ENCODE measurements around the gene KDM4B. TPM values are rescaled to one million over a fixed set of nuclear protein-coding genes. Genes with fewer than 3 reads are reported as not detected.

Gene KDM4B
- 10 to 100 TPM; 27.8 to 38.5 TPM for total RNA-seq
- polyA plus RNA-seq (2013, experiment 1 of 2), result 38.5 TPM
- polyA plus RNA-seq (2013, experiment 2 of 2), result 33.4 TPM
- long read RNA-seq, experiment 1, partial matches to known transcripts, result 7 of 8 reads
- long read RNA-seq, experiment 1, other reads (novel, unspliced or antisense), result 1 of 8 reads
- long read RNA-seq, experiment 2, full-length matches to known transcripts, result 29 of 54 reads
- long read RNA-seq, experiment 2, partial matches to known transcripts, result 15 of 54 reads
- long read RNA-seq, experiment 2, other reads (novel, unspliced or antisense), result 10 of 54 reads
- long read RNA-seq, experiment 3, partial matches to known transcripts, result 4 of 7 reads
- long read RNA-seq, experiment 3, other reads (novel, unspliced or antisense), result 3 of 7 reads
- long read RNA-seq, experiment 4, result 0 reads

DNA sequence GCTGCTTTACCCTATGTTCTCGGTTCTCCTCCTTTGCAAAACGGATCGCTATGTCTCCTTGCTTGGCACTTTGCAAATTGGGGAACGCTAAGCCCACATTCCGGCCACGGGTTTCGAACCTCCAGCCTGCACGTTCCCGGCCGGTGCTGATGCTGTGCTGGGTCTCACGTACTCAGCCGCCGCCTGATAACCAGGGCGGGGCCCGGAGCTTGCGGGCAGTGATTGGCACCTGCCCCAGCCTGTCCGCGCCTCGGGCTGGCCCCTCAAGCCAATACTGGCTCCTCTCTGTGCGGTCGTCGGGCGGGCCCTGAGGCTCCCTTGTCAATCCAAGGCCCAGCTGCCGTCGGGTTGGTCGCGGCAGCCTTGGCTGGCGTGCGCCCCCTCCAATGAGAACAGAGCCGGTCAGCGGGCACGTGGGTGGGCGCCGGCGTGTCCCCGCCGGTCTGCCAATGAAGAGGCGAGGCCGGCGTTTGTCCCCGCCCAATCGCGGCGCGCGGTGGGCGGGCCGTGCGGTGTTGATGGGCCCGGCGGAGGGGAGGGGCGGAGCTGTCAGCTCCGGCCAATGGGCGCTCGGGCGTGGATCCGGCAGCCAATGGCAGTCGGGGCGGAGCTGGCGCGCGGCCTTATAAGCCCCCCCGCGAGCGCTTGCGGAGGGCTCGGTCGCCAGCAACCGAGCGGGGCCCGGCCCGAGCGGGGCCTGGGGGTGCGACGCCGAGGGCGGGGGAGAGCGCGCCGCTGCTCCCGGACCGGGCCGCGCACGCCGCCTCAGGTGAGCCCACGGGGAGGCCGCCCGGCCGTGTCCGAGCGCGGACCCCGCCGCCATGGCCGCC, at the start of gene KDM4B:
TSS of gene KDM4B (plus strand) at position 652 of the 830 bp plus-strand sequence. CDS start 63,778 bp downstream, outside the sequence.
- Mint-ChIP-seq H3K9me3 (peaks cover under 1% of the 10 kb centered on the region), H3K4me3 (peak within 1 kb of the TSS; percentile 90), H3K27me3 (ENCODE audit: insufficient read depth) (no peaks in the 10 kb centered on the region), H3K4me1 (peaks cover 22% of the 10 kb centered on the region), H3K36me3 (ENCODE audit: low read depth) (peaks cover 11% of the 10 kb centered on the region), H3K27ac (peak within 1 kb of the TSS; percentile 84)
- H3K4me1 ChIP-seq (ENCODE audit: control insufficient read depth, insufficient read depth, low read length), result no peaks in the 10 kb centered on the region
- TF ChIP-seq, protein P1, sequence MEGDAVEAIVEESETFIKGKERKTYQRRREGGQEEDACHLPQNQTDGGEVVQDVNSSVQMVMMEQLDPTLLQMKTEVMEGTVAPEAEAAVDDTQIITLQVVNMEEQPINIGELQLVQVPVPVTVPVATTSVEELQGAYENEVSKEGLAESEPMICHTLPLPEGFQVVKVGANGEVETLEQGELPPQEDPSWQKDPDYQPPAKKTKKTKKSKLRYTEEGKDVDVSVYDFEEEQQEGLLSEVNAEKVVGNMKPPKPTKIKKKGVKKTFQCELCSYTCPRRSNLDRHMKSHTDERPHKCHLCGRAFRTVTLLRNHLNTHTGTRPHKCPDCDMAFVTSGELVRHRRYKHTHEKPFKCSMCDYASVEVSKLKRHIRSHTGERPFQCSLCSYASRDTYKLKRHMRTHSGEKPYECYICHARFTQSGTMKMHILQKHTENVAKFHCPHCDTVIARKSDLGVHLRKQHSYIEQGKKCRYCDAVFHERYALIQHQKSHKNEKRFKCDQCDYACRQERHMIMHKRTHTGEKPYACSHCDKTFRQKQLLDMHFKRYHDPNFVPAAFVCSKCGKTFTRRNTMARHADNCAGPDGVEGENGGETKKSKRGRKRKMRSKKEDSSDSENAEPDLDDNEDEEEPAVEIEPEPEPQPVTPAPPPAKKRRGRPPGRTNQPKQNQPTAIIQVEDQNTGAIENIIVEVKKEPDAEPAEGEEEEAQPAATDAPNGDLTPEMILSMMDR (conservative IDR thresholded peaks at IDR 0.05), result no peak
- H3K4me3 ChIP-seq (ENCODE audit: low read length), result peak within 1 kb of the TSS; percentile 86
- no peak within 1 kb of the TSS for H3K27ac ChIP-seq (ENCODE audit: low read depth, low read length)
- peak; percentile 100 for DNase-seq
- no peaks in the 10 kb centered on the region for H3K9me3 ChIP-seq (ENCODE audit: control insufficient read depth, low read length)
- 1 to 2% methylated on average over 14 to 96 of the region's 96 CpGs for WGBS, 2 experiments (ENCODE audit: insufficient coverage in 1 of 2, insufficient read length in 1 of 2)
- peaks cover 4% of the 10 kb centered on the region for H3K36me3 ChIP-seq (ENCODE audit: control insufficient read depth, insufficient read depth, low read length)
- H3K27me3 ChIP-seq (ENCODE audit: control insufficient read depth, insufficient read depth, low read length, poor library complexity, severe bottlenecking), result no peaks in the 10 kb centered on the region
- H3K9ac ChIP-seq (ENCODE audit: extremely low read depth, low read length, poor library complexity, severe bottlenecking), result peak within 1 kb of the TSS; percentile 68

DNA sequence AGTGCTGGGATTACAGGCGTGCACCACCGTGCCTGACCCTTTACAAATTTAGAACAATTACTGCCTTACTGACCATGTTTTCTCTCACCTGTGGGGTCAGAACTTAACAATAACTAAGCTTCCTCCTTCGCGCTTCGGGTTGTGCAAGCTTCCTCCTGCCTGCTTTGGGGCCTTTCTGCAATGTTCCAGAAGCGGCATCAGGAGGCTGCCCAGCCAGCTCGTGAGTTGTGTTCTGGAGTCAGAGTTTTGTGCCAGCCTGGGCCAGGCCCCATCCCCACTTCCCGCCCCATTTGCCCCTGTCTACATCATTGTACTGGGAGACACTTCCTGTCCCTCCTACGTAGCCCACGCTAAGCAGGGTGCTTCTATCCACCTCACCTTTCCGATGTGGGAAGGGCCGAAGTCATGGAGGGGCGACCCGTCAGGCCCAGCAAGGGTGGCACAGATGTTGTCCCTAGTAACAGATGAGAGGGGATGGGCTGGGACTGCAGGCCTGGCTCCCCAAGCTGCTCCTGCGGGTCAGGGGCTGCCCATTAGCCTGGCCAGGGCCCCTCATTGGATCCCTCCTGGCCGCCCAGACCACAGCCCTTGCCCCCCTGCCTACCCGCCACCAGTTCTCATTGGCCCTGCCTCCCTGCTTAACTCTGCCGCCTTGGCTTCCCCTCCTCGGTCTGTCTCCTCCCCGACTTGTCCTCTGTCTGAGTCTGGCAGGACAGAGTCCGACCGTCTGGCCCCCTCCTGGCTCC, 46.2 kb upstream of the KDM4B start:
- Mint-ChIP-seq H3K27me3 (ENCODE audit: insufficient read depth) (no peaks in the 10 kb centered on the region), H3K4me1 (no peaks in the 10 kb centered on the region), H3K9me3 (no peaks in the 10 kb centered on the region), H3K36me3 (ENCODE audit: low read depth) (peaks cover 38% of the 10 kb centered on the region), H3K4me3 (no peak overlapping the region), H3K27ac (peak overlapping the region; percentile 82)
- Histone ChIP-seq H3K9me3 (ENCODE audit: control insufficient read depth, low read length) (no peaks in the 10 kb centered on the region), H3K4me1 (ENCODE audit: control insufficient read depth, insufficient read depth, low read length) (no peaks in the 10 kb centered on the region), H3K27ac (ENCODE audit: low read depth, low read length) (peak overlapping the region; percentile 83), H3K27me3 (ENCODE audit: control insufficient read depth, insufficient read depth, low read length, poor library complexity, severe bottlenecking) (no peaks in the 10 kb centered on the region), H3K36me3 (ENCODE audit: control insufficient read depth, insufficient read depth, low read length) (peaks cover 7% of the 10 kb centered on the region), H3K4me3 (ENCODE audit: low read length) (no peak overlapping the region), H3K9ac (ENCODE audit: extremely low read depth, low read length, poor library complexity, severe bottlenecking) (no peak overlapping the region)
- WGBS, 2 experiments (ENCODE audit: insufficient coverage in 1 of 2, insufficient read length in 1 of 2), result 93 to 100% methylated on average over 13 to 22 of the region's 22 CpGs
- TF ChIP-seq, protein P1 (conservative IDR thresholded peaks at IDR 0.05), result no peak
- no peak for DNase-seq

DNA sequence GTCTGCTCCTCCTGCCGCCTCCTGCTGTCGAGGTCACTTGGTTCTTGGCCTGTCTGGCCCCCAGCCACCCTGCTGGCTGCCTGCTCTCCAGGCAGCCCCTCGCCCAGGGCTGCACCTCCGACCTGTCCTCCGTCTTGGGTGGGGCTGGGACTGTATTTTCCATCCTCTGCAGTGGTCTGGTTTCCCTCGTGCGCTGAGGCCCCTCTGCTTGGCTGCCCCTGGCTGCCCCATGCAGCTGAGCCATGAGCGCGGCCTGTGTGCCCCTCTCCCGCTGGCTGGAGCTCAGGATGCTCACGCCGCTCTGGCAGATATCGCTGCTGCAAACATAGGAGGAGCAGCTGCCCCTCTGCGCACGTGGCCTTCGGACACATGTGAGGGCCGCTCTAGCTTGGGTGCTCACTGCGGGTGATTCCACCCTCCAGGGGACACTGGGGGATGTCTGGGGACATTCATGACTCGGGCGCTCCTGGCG, 45.6 kb upstream of the KDM4B start:
- Histone ChIP-seq H3K4me1 (ENCODE audit: control insufficient read depth, insufficient read depth, low read length) (no peaks in the 10 kb centered on the region), H3K27me3 (ENCODE audit: control insufficient read depth, insufficient read depth, low read length, poor library complexity, severe bottlenecking) (no peaks in the 10 kb centered on the region), H3K36me3 (ENCODE audit: control insufficient read depth, insufficient read depth, low read length) (peaks cover 7% of the 10 kb centered on the region), H3K4me3 (ENCODE audit: low read length) (no peak overlapping the region), H3K27ac (ENCODE audit: low read depth, low read length) (peak overlapping the region; percentile 83), H3K9ac (ENCODE audit: extremely low read depth, low read length, poor library complexity, severe bottlenecking) (no peak overlapping the region), H3K9me3 (ENCODE audit: control insufficient read depth, low read length) (no peaks in the 10 kb centered on the region)
- TF ChIP-seq, protein P1 (conservative IDR thresholded peaks at IDR 0.05), result no peak
- H3K27ac Mint-ChIP-seq, result no peak overlapping the region
- H3K9me3 Mint-ChIP-seq, result no peaks in the 10 kb centered on the region
- H3K4me1 Mint-ChIP-seq, result no peaks in the 10 kb centered on the region
- no peaks in the 10 kb centered on the region for H3K27me3 Mint-ChIP-seq (ENCODE audit: insufficient read depth)
- DNase-seq, result no peak
- no peak overlapping the region for H3K4me3 Mint-ChIP-seq
- WGBS, 2 experiments (ENCODE audit: insufficient coverage in 1 of 2, insufficient read length in 1 of 2), result 92 to 95% methylated on average over 13 to 21 of the region's 21 CpGs
- H3K36me3 Mint-ChIP-seq (ENCODE audit: low read depth), result peaks cover 35% of the 10 kb centered on the region
